Measurements from ENCODE around the gene SP1. TPM values are rescaled to one million over a fixed set of nuclear protein-coding genes. Genes with fewer than 3 reads are reported as not detected.

The SP1 gene
- total and polyA plus RNA-seq, 8 donors, result 69.5 to 82.0 (median 78.0) TPM

DNA sequence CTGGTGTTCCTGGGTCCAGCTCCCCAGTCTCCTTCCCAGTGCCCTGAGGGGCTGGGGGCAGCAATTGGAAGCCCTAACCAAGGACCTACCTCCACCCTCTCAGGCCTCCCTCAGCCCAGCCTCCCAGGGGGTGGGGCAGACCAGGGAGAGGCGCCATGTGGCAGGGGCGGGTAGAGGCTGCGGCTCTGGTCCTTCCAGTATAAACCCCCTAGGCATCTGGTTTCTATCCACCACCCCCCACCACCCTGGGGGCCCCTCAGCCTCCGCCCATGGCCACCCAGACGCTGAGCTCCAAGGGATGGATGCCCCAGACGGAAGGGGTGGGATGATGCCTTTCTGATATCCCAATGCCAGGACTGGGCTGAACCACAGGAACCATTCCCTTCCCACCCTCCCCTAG is 41.1 kb upstream of the SP1 start:
- H3K27ac ChIP-seq, result no peak overlapping the region
- intact Hi-C loops (cut with DNase I), result no loop called here
- no peaks in the 10 kb centered on the region for H3K4me1 ChIP-seq
- no peaks in the 10 kb centered on the region for H3K9me3 ChIP-seq
- H3K36me3 ChIP-seq, result no peaks in the 10 kb centered on the region
- DNase-seq, result no peak
- no peak for TF ChIP-seq CTCF (IDR thresholded peaks at IDR 0.05)
- ATAC-seq, result no peak
- H3K27me3 ChIP-seq, result peaks cover 0 to 59% of the 10 kb centered on the region in 2 donors
- no peak overlapping the region for H3K4me3 ChIP-seq

DNA sequence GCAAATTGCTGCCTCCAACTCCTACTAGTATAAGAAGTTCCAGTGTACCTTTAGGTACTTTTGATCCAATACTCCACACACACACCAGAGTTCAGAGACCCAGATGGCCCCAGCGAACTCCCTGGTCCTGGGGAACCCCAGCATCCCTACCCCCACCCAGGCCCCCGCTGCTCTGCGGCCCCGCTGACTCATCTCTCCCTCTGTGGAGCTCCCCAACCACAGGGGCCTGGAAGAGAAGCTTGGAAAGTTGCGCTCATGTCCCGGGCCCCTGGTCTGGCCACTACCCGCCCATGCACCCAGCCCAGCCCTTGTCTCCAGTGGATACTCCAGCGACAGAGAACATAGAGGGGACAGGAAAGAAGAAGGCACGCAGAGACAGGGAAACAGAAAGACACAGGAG is 39.6 kb upstream of the SP1 start:
- no peak overlapping the region for H3K4me3 ChIP-seq
- intact Hi-C loops (cut with DNase I), result no loop called here
- no peak overlapping the region for H3K27ac ChIP-seq
- no peak for ATAC-seq
- H3K9me3 ChIP-seq, result no peaks in the 10 kb centered on the region
- H3K4me1 ChIP-seq, result peaks cover 1 to 10% of the 10 kb centered on the region in 2 donors
- peaks cover 0 to 47% of the 10 kb centered on the region in 2 donors for H3K27me3 ChIP-seq
- no peak for DNase-seq
- H3K36me3 ChIP-seq, result no peaks in the 10 kb centered on the region
- no peak for TF ChIP-seq CTCF (IDR thresholded peaks at IDR 0.05)

- no peak for ATAC-seq
- Histone ChIP-seq H3K27me3 (peaks cover 0 to 17% of the 10 kb centered on the region in 2 donors), H3K4me3 (no peak overlapping the region), H3K4me1 (peaks cover 9 to 16% of the 10 kb centered on the region in 2 donors), H3K9me3 (no peaks in the 10 kb centered on the region), H3K27ac (no peak overlapping the region), H3K36me3 (no peaks in the 10 kb centered on the region)
- DNase-seq, result no peak
- intact Hi-C loops (cut with DNase I), result no loop called here
- TF ChIP-seq CTCF (IDR thresholded peaks at IDR 0.05), result no peak
Measured at GRCh38 chr12:53343449-53343848, 36.5 kb upstream of the SP1 start.

GRCh38 chr12:53343969-53344368 is 36.0 kb upstream of the SP1 start:
- H3K9me3 ChIP-seq, result no peaks in the 10 kb centered on the region
- peaks cover 9 to 16% of the 10 kb centered on the region in 2 donors for H3K4me1 ChIP-seq
- ATAC-seq (no peak), DNase-seq (no peak)
- intact Hi-C loops (cut with DNase I), result no loop called here
- H3K36me3 ChIP-seq, result no peaks in the 10 kb centered on the region
- TF ChIP-seq CTCF (IDR thresholded peaks at IDR 0.05), result no peak
- peaks cover 0 to 11% of the 10 kb centered on the region in 2 donors for H3K27me3 ChIP-seq
- no peak overlapping the region for H3K4me3 ChIP-seq
- no peak overlapping the region for H3K27ac ChIP-seq

- Histone ChIP-seq H3K27ac (peak overlapping the region; percentile 70 to 76), H3K4me1 (peaks cover 9 to 16% of the 10 kb centered on the region in 2 donors), H3K36me3 (no peaks in the 10 kb centered on the region), H3K27me3 (peaks cover 0 to 7% of the 10 kb centered on the region in 2 donors), H3K4me3 (peak overlapping the region; percentile 38 to 56), H3K9me3 (no peaks in the 10 kb centered on the region)
- intact Hi-C loops (cut with DNase I), result no loop called here
- ATAC-seq (no peak), DNase-seq (no peak)
- no peak for TF ChIP-seq CTCF (IDR thresholded peaks at IDR 0.05)
Measured at GRCh38 chr12:53344487-53344823, 35.5 kb upstream of the SP1 start.
